GM12801 (cell line): Measurements from ENCODE around the gene P2RX2.

ENCODE experiments used
- TF ChIP-seq, protein P1 (sequence below): IDR thresholded peaks from one replicate; pipeline ENCODE4 v1.5.1; 2011; ENCODE audit warnings: control low read depth; ENCODE audit not compliant: insufficient read length; ENCODE audit errors: extremely low read depth

P2RX2 gene

DNA sequence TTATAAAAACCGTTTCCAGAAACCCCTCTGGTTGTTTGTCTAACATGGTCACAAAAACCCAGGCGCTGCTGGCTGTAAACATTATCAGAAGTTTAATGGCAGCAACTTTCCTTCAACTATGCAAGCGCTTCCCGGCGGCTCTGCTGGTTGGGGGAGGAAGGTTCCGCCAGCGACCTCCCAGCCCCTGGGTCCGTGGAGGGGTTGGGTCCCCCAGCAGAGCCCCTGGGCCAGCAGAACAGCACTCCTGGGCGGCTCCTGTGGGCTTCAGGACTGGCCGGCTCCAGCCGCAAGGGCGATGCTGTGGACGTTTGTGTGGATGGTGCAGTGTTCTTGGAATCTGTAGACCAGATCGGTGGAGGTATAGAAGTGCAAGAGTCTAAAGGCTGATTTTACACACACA, 34.1 kb upstream of the P2RX2 start:
- TF ChIP-seq, protein P1, sequence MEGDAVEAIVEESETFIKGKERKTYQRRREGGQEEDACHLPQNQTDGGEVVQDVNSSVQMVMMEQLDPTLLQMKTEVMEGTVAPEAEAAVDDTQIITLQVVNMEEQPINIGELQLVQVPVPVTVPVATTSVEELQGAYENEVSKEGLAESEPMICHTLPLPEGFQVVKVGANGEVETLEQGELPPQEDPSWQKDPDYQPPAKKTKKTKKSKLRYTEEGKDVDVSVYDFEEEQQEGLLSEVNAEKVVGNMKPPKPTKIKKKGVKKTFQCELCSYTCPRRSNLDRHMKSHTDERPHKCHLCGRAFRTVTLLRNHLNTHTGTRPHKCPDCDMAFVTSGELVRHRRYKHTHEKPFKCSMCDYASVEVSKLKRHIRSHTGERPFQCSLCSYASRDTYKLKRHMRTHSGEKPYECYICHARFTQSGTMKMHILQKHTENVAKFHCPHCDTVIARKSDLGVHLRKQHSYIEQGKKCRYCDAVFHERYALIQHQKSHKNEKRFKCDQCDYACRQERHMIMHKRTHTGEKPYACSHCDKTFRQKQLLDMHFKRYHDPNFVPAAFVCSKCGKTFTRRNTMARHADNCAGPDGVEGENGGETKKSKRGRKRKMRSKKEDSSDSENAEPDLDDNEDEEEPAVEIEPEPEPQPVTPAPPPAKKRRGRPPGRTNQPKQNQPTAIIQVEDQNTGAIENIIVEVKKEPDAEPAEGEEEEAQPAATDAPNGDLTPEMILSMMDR: no peak

DNA sequence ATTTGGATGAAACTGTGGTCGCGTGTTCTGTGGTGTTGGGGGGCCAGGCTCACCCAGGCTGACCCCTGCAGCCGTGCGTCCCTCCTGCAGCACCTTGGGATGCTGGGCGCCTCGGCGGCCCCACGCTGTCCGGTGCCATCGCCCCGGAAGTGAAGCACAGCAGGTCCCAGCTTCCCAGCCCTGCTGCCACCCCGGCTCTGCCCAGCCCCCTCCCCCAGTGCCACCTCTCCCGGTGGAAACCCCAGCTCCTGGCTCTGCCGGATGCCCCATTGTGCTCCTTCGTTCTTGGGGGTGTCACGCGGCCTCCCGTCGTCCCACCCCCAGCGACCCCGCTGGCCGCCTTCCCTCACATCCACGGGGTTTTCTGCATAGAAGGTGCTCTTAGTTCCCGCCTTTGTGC, 33.4 kb upstream of the P2RX2 start:
- TF ChIP-seq, protein P1: no peak

DNA sequence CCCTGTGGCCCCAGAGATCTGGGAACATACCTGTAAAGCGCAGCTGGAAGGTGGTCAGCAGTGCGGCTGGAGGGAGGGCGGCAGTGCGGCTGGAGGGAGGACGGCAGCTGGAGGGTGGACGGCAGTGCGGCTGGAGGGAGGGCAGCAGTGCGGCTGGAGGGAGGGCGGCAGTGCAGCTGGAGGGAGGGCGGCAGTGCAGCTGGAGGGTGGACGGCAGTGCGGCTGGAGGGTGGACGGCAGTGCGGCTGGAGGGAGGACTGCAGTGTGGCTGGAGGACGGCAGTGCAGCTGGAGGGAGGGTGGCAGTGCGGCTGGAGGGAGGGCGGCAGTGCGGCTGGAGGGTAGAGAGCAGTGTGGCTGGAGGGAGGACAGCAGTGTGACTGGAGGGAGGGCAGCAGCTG, 31.6 kb upstream of the P2RX2 start:
- TF ChIP-seq, protein P1: no peak

DNA sequence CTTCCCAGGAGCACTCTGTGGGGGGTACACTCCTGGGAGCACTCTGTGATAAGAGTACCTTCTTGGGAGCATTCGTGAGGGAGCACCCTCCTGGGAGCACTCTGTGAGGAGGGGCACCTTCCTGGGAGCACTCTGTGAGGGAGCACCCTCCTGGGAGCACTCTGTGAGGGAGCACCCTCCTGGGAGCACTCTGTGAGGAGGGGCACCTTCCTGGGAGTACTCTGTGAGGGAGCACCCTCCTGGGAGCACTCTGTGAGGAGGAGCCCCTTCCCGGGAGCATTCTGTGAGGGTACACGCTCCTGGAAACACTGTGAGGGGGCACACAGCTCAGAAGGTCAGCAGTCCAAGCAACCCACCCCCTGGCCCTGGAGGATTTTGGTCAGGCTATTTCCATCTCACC, 30.8 kb upstream of the P2RX2 start:
- TF ChIP-seq, protein P1: no peak

DNA sequence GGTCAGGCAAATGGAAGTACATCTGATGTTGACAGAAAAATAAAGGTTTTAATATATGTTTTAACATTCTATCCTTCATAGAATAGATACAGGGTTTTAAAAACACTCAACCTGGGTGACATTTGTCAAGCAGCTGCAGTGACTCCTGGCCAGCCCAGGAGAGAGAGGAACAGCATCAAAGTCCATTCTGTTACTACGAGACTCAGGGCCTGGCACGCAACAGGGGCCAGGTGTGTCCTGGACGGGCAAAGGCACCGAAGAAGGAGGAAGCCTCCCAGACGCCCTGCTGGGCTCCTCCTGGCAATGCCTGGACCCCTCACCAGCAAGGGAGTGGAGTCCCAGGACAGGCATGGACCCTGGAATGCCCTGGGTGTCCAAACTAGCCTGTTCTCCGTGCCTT, 30.3 kb upstream of the P2RX2 start:
- TF ChIP-seq, protein P1: no peak

DNA sequence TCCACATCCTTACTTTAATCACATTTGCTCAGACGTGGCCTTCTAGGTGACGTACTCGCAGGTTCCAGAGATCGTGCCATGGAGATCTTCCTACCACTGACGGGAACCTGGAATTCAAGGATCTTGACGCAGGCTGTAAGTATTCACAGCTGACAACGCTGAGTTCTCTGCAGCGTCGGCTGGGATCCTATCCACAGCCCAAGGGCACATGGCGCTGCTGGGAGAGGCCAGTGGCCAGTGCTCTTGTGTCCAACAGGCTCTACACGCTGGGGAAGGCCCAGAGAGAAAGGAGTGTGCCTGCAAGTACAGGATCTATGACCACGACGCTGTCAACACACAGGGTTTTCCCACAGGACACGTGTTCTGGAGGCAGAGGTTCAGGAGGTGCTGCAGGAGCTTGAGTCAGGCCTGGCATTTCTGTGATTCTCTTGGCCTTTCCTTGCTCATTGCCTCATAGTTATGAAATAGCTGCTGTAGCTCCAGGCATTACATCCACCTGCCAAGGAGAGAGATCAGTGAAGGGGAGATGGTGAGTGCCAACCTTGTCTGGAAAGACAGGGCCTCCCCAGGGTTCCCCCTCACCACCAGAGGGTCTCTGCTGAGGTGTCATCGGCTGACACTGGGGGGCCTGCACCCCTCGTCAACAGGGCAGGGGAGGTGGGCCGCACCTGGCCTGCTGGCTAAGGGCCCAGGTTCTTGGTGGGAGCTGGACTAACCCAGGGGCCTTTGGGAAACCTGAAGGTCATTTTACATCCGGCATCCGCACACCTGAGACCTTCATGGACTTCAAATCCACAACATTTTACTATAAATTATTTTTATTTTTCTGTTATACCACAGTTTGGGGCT, 29.5 kb upstream of the P2RX2 start:
- TF ChIP-seq, protein P1: no peak

DNA sequence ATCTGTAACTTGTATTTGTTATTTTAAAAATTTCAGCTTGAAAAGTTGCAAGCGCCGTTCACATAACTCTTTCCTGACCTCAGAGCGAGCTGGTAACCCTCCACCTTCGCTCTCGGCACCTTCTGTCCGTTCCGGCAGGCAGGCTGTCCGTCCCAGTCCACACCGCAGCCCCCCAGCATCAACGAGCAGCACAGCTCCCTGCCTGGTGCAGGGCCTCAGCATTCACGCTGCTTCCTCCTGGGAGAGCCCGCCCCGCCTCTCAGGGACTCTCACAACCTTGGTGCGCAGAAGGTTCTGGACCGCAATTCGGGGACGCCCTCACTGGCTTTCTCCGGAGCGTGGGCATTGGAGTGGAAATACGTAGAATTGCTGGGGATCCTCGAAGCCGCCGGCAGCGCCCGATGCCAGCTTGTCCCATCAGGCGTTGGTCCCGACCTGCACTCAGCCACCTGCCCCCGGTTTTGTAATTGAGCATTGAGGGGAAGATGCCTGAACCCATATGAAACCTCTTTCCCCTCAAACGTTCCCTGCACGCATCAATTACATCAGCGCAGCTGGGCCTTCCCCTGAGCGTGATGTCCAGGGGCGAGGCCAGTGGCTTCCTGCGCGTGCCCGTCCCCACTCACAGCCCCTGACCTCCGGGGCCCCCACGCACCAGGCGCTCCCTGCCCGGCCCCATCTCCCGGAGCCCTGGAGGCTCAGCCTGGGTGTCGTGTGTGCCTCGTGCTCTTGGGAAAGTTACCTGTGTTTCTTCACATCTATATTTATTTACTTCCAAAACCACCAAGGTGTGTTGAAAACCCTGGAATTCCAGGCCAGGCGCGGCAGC, 27.3 kb upstream of the P2RX2 start:
- TF ChIP-seq, protein P1: no peak
